GM08714 (cell line): ENCODE results near the gene SKAP2.

Source experiments
- H3K4me3 ChIP-seq: fragments of 200-500 bp; sonication (Bioruptor generic); 2 replicates; pipeline ENCODE4 v1.5.1; 2014; ENCODE audit warnings: mild to moderate bottlenecking, low read length, inconsistent platforms
- ZNF274 ChIP-seq: IDR thresholded peaks from 2 replicates; pipeline ENCODE4 v1.6.1; 2012; ENCODE audit warnings: mild to moderate bottlenecking, low read depth, low read length

SKAP2 gene

GRCh38 chr7:26646336-26647048, 217.9 kb downstream of the SKAP2 start:
- no peak for TF ChIP-seq ZNF274
- no peak overlapping the region for H3K4me3 ChIP-seq

GRCh38 chr7:26645121-26645520, 219.3 kb downstream of the SKAP2 start:
- H3K4me3 ChIP-seq: no peak overlapping the region
- no peak for TF ChIP-seq ZNF274

GRCh38 chr7:26642416-26642815, 222.0 kb downstream of the SKAP2 start:
- H3K4me3 ChIP-seq: no peak overlapping the region
- no peak for TF ChIP-seq ZNF274

GRCh38 chr7:26639695-26640094, 224.7 kb downstream of the SKAP2 start:
- no peak overlapping the region for H3K4me3 ChIP-seq
- TF ChIP-seq ZNF274: no peak

GRCh38 chr7:26639111-26639510, 225.3 kb downstream of the SKAP2 start:
- TF ChIP-seq ZNF274: no peak
- no peak overlapping the region for H3K4me3 ChIP-seq

GRCh38 chr7:26638140-26638539, 226.2 kb downstream of the SKAP2 start:
- TF ChIP-seq ZNF274: no peak
- H3K4me3 ChIP-seq: no peak overlapping the region

- H3K4me3 ChIP-seq: no peak overlapping the region
- TF ChIP-seq ZNF274: no peak
These were observed 226.8 kb downstream of the SKAP2 start for GRCh38 chr7:26637610-26638009.

- H3K4me3 ChIP-seq: no peak overlapping the region
These were observed 227.6 kb downstream of the SKAP2 start for GRCh38 chr7:26636808-26637207.

GRCh38 chr7:26633557-26633956, 230.8 kb downstream of the SKAP2 start:
- H3K4me3 ChIP-seq: no peak overlapping the region
- TF ChIP-seq ZNF274: no peak

More at GRCh38 chr7:26636808-26637207, 227.6 kb downstream of the SKAP2 start:
- no peak for TF ChIP-seq ZNF274

GRCh38 chr7:26631601-26632000, 232.8 kb downstream of the SKAP2 start:
- no peak for TF ChIP-seq ZNF274
- H3K4me3 ChIP-seq: no peak overlapping the region

- no peak for TF ChIP-seq ZNF274
- no peak overlapping the region for H3K4me3 ChIP-seq
These were observed 233.3 kb downstream of the SKAP2 start for GRCh38 chr7:26630941-26631580.

- TF ChIP-seq ZNF274: no peak
- H3K4me3 ChIP-seq: no peak overlapping the region
These were observed 234.0 kb downstream of the SKAP2 start for GRCh38 chr7:26630361-26630760.

- no peak overlapping the region for H3K4me3 ChIP-seq
- no peak for TF ChIP-seq ZNF274
These were observed 234.7 kb downstream of the SKAP2 start for GRCh38 chr7:26629696-26630095.

- H3K4me3 ChIP-seq: no peak overlapping the region
- TF ChIP-seq ZNF274: no peak
These were observed 236.5 kb downstream of the SKAP2 start for GRCh38 chr7:26627891-26628341.

GRCh38 chr7:26627221-26627620, 237.2 kb downstream of the SKAP2 start:
- no peak for TF ChIP-seq ZNF274
- no peak overlapping the region for H3K4me3 ChIP-seq

GRCh38 chr7:26626687-26627086, 237.7 kb downstream of the SKAP2 start:
- TF ChIP-seq ZNF274: no peak
- no peak overlapping the region for H3K4me3 ChIP-seq

- TF ChIP-seq ZNF274: no peak
- no peak overlapping the region for H3K4me3 ChIP-seq
These were observed 238.2 kb downstream of the SKAP2 start for GRCh38 chr7:26626156-26626555.
